HG03196 (cell line): ENCODE results near the gene CAD.

Experiments used
- ATAC-seq: cut with Tn5 transposase; IDR thresholded peaks from one replicate; pipeline ENCODE4 v1.9.1; 2021; ENCODE audit not compliant: unreplicated experiment

CAD gene

DNA sequence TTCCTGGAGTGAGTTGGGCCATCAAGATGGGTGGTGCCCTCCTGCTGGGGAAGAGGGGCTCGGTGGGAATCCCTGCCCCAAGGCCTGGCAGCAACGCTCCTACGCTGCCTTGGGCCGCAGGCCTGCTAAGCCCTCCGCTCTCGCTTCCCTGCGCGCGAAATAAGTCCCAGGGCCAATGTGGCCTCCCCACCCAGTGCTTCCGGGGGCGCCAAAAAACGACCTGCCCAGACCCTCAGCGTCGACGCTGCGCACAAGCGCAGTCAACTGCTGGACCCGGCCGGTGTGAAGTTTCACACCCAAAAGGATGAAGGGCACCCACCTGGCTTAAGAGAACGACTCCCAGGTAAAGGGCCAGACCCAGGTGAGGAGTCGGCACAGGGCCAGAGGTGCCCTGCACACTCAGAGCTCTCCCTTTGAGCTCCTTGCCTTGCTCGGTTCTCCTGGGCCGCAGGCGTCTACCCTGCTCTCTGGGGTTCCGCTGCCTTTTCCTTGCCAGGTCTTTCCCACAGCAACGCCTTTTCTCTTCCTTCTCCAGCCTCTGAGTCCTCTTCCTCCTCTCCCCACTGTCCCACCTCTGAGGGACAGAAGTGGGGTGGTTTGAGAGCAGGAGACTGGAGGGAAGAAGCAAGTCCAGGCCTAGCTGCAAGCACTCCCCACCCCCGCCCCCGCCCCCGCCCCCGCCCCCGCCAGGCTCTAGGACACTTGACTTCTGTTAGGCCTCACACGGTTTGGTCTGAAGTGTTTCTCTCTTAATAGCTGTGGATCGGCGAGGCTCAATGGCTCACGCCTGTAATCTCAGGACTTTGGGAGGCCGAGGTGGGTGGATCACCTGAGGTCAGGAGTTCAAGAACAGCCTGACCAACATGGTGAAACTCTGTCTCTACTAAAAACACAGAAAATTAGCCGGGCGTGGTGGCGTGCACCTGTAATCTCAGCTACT, 58.3 kb downstream of the CAD start, which contains the start of gene DNAJC5G:
TSS of gene DNAJC5G (plus strand) at position 223 of the 940 bp plus-strand sequence. CDS start 1,296 bp downstream, outside the sequence.
- ATAC-seq, result no peak

DNA sequence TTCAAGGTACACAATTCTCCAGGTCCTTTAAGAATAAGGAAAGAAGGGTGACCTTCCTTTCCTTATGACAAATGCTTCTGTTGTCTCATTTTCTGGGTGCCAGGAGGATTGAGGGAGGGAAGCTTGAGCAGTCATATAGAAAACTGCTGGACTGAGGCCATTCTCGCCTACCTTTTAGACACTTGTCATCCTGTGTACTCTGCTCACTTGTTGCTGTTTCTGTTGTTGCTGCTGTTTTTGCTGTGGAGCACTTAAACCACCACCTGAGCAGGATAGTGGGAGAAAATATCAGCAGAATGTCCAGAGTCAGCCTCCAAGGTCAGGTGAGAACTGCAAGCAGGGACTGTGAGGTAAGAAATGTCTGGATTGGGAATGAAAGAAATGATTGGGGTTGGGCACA, 60.8 kb downstream of the CAD start:
- no peak for ATAC-seq

DNA sequence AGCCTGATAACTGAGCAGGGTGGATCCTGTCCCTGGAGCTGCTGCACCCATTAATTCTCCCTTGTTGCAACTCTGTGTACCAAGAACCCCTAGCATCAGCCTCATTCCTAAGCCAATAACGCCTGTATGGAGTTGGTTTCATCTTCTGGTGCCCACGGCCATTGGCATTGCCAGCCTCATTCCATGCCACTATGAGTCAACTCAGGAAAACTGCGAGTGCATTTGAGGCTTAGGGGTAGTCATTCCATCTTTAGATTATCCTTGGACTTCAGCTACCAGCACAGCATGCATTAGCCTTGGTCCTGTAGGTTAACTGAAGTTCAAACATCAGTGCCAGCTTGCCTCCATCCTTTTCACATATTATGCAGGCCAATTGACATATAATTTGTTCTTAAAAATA, 63.7 kb downstream of the CAD start:
- no peak for ATAC-seq

DNA sequence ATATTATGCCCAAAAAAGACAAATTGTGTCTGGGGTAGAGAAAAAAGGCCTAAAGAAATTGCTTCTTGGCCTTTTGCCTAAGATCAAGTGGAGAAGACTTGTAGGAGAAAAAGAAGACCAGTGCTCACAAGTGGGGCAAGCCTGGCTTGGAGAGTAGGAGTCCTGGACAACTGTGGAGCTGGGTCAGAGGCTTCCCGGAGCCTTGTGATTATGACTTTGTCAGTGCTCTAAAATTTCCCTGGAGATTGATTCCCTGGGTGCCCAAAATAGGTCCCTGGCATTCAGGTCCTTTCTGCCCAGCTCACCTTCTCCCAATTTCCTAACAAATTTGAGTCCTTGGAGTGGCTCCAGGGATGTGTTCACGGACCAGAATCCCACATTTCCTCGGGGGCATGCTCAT, 64.3 kb downstream of the CAD start:
- no peak for ATAC-seq

DNA sequence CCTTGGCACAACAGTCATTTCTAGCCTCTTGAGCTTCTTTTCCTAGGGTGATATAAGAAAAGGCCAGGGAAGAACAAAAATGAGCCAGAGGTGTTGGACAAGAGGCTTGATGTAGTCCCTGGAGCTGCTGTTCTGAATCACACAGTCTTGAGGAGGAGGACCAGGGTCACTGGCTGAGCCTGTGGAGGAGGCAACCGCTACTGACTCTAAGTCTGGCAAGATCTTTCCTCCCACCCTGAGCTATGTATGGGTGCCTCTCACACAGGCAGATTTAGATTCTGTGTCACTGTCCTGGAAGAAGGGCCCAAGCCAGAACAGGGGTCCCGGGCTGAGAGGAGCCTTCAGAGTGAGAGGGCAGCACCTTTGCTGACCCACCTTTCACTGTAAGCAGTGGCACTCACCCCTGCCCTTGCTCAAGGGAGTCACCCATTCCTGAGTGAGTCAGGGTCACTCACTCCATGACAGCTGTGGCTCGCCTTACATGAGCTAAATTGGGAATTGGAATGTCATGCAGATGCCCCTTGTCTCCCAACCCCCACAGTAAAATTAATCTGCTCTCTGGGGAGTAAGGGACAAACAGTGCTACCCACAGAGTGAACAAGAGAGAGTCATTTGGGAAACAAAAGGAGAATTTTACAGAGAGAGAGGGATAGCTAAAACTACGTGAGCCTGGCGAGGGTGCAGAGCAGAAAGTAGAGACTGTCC, 64.8 kb downstream of the CAD start, which contains the start of gene TRIM54:
TSS of gene TRIM54 (plus strand) at position 575 of the 705 bp plus-strand sequence. CDS start 303 bp downstream, outside the sequence.
- ATAC-seq, result no peak

DNA sequence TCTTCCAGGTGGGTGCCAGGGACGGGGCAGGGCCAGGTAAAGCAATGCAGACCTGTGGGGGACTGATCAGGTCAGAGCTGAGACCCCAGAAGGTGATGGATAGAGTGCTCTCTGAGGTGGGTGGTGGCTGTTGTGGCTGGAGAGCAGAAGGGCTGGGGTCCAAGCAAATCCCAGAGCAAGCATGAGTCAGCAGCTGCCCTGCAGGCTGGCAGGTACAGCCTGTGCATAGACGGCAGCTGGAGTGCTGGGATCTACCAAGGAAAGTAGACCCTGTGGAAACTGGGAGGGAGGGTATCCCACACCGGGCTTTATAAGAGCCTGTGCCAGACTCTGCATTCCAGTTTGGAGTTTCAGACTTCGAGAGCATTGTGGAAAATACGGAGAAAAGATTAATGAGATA, 65.7 kb downstream of the CAD start:
- ATAC-seq, result no peak

DNA sequence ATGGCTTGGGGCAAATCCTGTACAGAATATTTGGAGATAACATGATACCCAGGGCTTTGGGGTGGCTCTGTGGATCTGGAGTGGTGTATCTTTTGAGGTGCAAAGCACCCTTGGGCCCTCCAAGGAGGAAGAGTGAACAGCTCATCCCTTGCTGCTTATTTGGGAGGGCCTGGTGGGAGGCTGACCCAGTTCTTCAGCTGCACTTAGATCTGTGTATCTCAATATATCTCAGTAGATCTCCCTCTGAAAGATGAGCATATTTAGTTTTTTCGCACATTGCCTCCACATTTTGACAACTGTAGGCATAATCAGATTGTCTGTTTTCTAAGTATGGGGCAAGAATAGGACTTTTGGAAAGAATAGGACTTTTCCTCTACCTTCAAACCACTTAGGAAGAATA, 67.8 kb downstream of the CAD start:
- no peak for ATAC-seq

DNA sequence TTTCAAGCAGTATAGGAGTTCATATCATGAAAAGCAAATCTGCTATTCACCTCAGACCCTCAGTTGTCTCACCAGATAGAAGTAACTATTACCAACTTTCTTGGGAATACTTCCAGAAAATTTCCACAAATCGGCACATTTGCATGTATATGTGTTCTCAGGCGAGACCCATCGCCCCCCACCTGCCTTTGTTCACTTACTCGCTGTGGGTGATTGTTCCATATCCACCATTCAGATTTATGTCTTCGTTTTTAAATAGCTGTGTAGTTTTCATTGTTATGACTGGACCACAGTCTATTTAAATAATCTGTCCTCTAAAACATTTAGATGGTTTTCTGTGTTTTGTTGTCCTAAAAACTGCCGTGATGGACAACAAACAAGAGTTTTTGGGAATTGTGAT, 68.3 kb downstream of the CAD start:
- no peak for ATAC-seq

DNA sequence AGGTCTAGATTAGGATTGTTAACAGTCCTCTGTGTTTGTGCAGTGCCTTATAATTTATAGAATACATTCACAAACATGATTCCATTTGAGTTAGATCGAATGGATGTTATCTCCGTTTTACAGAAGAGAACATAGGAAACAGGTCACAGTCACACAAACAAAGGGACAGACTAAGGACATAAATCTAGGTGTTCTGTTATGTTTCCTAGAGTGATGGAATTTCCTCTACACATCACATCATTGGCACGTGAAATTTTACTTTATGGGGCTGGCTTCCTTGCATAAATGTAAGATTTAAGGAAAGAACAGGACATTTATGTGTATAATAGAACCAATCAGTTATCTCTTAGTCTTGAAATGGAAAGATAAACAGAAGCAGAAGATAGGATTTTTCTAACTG, 71.4 kb downstream of the CAD start:
- ATAC-seq, result no peak

DNA sequence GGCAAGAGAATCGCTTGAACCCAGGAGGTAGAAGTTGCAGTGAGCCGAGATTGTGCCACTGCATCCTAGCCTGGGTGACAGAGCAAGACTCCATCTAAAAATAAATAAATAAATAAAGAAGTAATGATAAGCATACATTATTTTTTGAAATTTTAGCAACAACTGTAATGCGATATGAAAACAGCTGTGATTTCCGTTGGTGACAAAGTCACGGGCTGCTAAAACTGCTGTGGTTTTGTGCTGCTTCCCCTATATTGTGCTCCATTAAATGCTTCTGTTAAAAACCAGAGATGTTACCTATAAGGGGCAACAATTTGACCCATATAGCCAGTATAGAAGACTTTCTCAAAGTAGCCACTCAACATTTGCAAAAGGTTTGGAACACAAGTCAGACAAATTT, 73.4 kb downstream of the CAD start:
- ATAC-seq, result no peak

DNA sequence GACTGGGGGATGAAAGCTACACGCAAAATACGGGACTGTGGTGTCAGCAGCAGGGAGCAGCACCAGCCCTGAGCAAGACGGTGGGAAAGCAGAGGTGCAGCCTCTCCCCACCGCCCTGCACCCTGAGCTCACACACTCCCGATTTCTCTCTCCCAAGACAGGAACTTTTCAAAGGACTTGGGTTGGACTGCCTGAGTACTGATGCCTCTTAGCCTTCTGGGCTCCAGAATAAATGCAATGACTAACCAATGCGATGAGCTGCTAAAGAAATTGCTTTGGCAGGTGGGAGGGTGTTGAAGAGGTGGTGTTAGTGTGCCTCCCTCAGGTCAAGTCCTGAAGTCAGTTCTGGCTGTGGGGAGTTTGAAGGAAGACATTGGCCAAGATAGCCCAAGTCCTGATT, 74.7 kb downstream of the CAD start:
- no peak for ATAC-seq
